Activated CD8-positive, alpha-beta memory T cell treated with anti-CD3 and anti-CD28 coated beads for 36 hours (primary cell): ENCODE measurements around the gene PPP1R37. TPM values are rescaled to one million over a fixed set of nuclear protein-coding genes. Genes with fewer than 3 reads are reported as not detected.

Experiments used
- CTCF ChIA-PET: fragments of 350-600 bp; sonication (Branson Sonifier 250); formaldehyde crosslinking; loops from one replicate; lab custom pipeline; 2021; ENCODE audit warnings: antibody characterized with exemption; lab: Charles Lee
- POLR2A ChIA-PET: fragments of 350-600 bp; sonication (Branson Sonifier 250); formaldehyde crosslinking; loops from one replicate; lab custom pipeline; 2021; ENCODE audit warnings: antibody characterized with exemption; lab: Charles Lee
- total RNA-seq, 2 experiments: library from RNA; stranded (reverse); gene quantifications; one replicate each; pipeline ENCODE4 v1.2.3, GENCODE V29; 2021

The PPP1R37 gene
- total RNA-seq, 2 experiments from 2014 or later = 13.8 to 14.7 TPM

DNA sequence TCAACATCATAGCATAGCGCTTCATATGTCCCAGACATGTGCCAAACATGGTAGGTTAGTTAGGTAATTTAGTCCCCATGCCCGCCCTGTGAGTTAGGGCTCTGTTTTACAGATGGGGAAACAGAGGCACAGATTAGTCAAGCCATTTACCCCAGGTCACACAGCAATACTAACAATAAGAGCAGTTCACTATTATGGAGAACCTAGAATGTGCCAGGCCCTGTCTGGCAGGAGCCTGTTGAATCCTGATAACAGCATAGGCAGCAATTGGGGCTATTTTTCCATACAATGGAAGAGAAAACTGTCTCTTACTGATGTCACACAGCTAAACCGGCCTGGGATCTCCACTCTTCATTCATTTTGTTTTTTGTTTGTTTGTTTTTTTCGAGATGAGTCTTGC, 6.5 kb upstream of the PPP1R37 start:
- POLR2A ChIA-PET = no interaction called here
- CTCF ChIA-PET = no interaction called here

DNA sequence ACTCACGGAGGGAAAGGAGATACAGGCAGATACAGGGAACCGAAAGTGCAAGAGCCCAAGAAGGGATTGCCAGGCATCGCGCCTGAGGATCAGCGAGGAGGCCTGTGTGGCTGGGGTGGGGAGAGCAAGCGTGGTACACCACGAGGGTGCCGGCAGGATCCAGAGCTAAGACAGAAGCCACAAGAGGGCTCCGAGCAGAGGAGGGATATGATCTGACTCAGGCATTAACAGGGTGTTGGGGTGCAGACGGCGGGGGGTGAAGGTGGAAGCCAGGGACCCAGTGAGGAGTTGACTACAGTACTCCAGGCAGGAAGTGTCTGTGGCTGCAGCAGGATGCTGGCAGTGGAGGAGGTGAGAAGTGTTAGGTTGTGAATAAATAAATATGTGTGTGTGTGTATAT, 5.4 kb upstream of the PPP1R37 start:
- ChIA-PET POLR2A (interaction anchor here (1.0 kb wide), 1 partner anchor 9 kb away, joined by 6 read pairs; the partner anchor contains the start of gene GEMIN7), CTCF (interaction anchor here (1.0 to 1.6 kb wide), 2 partner anchors 9 to 28 kb away, joined by 3 to 5 read pairs; partner anchors contain the start of gene GEMIN7)

DNA sequence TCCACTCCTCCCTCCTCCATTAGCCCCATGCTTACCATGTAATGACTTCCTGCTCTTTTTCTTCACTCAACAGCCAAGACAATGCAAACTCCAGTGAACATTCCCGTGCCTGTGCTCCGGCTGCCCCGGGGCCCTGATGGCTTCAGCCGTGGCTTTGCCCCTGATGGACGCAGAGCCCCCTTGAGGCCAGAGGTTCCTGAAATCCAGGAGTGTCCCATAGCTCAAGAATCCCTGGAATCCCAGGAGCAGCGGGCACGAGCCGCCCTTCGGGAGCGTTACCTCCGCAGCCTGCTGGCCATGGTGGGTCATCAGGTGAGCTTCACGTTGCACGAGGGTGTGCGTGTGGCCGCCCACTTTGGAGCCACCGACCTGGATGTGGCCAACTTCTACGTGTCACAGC, 2.9 kb upstream of the PPP1R37 start:
- ChIA-PET POLR2A (interaction anchor here (0.5 kb wide), 1 partner anchor 430 kb away, joined by 3 read pairs; no protein-coding TSS in a partner anchor), CTCF (no interaction called here)

DNA sequence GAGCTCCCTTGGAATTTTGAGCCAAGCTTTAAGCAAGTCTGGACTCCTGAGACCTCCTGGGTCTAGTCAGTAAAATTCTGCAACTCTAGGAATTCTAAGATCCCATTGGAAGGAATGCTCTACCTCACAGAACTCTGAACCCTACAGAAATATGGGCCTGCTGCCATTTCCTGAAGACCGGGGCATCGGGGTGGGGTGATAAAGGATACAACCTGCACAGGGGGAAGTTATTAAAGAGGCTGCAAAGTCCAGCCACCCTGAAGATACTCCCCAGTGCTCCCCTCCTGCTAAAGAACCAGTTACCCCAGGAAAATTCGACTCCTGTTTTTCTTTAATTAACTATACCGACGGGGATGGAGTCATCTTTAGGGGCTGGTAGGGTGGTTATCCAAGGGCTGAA, 2.4 kb upstream of the PPP1R37 start:
- ChIA-PET CTCF (interaction anchor here (2.7 kb wide), 1 partner anchor 31 kb away, joined by 7 read pairs; no protein-coding TSS in a partner anchor), POLR2A (no interaction called here)

DNA sequence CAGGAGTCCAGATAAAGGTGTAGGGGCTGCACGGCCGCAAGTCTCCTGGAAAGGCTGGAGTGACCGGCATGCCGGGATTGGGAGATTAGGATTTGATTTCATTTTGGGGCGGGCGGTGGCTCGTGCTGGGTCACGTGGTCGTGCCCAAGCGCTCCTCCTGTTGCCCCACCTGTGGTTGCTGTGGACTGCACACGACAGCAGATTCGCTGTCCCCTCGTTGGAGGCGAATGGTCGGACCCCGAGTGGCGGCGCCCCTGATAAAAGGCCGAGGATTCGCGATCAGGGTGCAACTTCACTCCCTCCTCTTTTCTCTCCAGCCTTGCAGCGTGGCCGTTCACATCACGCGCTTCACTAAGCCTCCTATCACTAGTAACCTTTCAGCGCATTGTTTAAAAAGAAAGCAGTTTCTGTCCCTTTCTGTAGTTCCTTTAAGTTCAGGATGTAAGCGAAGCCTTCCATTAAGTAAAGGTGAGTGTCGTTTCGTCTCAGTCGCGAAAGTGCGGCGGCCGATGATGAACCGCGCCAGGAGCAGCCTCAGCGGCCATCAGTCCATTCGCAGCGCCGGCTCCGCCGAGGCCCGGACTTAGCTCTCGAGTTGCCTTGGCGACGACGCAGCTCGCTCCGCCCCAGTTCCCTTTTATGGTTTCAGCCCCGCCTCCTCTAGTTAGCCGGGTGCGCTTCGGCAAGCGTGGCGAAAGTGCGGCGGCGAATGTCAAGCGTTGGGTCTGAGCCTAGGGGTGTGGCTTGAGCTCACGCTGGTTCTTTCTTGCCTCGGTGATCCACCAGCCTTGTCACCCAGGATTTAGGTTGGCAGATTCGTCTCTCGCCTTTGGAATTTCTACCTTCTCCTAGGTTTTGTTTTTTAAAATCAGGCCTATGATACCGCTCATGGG, 1.7 kb upstream of the PPP1R37 start:
- CTCF ChIA-PET = interaction anchor here (1.1 to 2.7 kb wide), 4 partner anchors 12 to 58 kb away, joined by 3 to 11 read pairs (median 6); partner anchors contain the start of gene GEMIN7
- POLR2A ChIA-PET = interaction anchor here (0.6 to 2.2 kb wide), 7 partner anchors 11 to 324 kb away, joined by 3 to 12 read pairs (median 6); partner anchors contain the start of genes BLOC1S3, CLASRP and TRAPPC6A

DNA sequence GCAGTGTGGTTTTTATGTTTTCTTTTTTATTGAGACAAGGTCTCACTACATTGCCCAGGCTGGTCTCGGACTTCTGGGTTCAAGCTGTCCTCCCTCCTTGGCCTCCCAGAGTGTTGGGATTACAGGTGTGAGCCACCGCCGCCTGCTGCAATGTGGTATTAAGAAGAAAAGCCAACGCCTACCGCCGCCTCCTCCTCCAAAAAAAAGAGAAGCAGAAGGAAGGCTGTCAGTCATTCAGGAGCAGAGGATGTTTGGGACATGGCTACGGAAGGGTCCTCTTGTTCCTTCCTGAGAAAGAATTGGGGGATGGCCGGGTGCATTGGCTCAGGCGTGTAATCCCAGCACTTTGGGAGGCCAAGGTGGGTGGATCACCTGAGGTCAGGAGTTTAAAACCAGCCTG, 1.2 kb downstream of the PPP1R37 start:
- CTCF ChIA-PET = no interaction called here
- POLR2A ChIA-PET = no interaction called here

DNA sequence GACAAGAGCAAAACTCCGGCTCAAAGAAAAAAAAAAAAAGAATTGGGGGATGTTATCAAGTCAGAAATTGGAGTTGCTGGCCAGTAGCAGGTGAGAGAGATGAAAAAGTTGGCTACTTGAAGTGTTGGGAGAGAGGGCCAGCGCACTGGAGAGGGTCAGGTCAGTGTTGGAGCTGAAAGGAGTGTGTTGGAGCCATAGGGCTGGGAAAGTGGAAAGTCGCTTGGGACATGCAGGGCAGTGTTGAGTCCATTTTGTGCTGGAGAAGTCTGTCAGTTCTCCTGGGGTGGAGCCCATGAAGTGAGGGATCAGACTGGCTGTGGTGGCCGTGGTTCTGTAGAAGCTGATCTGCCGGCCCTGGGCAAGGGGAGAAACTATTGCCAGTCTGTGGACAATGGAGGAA, 1.7 kb downstream of the PPP1R37 start:
- CTCF ChIA-PET = no interaction called here
- POLR2A ChIA-PET = no interaction called here

DNA sequence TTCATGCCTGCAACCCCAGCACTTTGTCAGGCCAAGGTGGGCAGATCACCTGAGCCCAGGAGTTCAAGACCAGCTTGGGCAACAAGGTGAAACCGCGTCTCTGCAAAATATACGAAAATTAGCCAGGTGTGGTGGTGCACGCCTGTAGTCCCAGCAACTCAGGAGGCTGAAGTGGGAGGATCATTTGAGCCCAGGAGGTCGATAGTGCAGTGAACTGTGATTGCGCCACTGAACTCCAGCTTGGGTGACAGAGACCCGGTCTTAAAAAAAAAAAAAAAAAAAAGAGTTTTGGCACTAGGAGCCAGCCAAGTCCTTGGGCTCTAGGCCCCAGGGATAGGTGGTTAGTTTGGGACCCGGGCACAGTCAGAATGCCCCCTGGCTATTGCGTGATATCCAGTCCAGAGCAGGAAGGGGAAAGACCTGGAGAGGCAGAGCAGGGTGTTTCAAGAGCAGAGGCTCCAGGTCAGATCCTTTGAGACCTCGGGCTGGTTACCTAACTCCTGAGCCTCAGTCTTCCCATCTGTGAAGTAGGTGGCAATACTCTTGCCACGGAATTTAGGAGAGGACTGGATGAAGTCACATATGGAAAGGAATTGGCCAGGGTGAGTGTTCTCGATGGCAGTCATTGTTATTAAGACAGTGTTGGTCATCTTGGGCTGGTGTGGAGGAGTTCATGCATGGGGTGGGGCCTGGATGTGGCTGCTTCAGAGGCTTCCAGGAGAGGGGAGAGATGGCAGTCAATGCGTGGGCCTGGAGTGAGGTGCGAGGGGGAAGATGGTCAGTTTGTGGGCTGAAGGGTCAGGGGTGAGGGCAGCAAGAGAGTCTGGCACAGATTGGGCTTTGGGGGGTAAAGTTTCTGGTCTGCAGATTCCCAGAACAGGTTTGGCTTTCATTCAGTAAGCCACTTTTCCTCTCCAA, 2.8 kb downstream of the PPP1R37 start:
- POLR2A ChIA-PET = interaction anchor here (0.5 kb wide), 1 partner anchor 17 kb away, joined by 3 read pairs; no protein-coding TSS in a partner anchor
- CTCF ChIA-PET = no interaction called here

DNA sequence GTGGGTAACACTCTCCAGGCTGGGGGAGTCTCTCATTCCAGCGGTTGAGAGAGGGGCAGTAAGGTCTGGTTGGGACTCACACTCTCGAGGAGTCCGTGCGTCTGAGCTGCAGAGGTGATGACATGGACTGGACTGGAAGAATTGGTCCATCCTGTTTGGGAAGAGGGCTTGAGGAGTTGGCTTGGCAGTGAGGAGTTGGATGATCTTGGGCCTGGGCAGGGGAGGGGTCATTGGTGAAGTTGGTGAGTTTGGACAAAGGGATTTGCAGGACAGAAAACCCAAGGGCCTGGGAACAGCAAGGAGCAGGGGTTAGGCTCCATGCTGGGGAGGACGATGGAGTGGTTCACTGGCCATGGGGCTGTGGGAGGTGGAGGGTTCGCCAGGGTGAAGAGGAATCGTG, 3.7 kb downstream of the PPP1R37 start:
- CTCF ChIA-PET = no interaction called here

DNA sequence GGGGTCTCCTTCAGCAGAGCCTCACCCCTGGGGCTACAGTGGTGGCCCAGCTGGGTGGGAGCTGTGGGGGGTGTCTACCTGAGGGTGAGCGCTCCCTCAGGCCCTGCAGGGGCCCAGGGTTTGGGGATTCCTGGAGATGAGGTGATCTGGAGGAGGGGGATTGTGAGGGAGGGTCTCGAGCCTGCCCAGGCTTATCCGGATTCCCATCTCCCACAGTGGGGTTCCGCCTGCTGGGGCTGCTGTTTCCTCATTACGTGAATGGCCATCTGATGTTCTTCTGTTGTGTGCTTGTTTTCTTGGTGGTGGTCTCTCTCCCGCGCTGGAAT, 4.4 kb downstream of the PPP1R37 start:
- CTCF ChIA-PET = no interaction called here

More for the DNA sequence above, 3.7 kb downstream of the PPP1R37 start:
- POLR2A ChIA-PET = no interaction called here

DNA sequence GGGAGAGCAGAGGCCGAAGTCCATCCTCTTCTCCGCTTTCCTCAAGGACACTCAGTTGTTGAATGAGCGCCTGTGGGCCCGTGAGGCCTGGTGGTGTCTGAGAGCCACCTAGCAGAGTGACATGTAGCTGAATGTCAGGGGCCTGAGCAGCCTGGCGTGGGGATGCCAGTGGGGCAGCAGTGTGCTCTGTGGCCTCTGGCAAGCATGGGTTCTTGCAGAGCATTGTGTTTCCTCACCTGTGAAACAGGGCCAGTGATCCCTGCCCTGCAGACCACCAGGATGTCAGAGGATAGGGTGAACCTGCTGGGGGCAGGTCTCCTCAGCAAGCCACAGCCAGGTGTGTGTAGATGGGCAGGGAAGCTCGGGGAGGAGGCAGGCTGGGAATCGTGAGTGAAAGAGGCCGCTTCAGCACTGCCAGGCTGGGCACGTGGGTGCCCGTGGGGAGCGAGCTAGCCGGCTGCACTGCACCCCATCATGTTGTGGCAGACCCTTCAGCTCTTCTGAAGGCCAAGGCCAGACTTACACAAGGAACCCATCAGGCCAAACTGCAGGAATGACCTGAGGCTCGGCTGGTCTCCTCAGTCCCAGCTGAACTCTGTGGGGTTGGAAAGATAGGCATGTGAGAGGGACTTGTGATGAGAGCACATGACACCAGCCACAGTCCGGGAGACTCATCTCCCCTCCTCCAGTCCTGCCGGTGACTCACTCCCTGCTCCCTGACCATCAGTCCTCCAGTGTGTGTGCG, 5.0 kb downstream of the PPP1R37 start:
- ChIA-PET CTCF (no interaction called here), POLR2A (no interaction called here)

More for the DNA sequence above, 4.4 kb downstream of the PPP1R37 start:
- POLR2A ChIA-PET = no interaction called here

DNA sequence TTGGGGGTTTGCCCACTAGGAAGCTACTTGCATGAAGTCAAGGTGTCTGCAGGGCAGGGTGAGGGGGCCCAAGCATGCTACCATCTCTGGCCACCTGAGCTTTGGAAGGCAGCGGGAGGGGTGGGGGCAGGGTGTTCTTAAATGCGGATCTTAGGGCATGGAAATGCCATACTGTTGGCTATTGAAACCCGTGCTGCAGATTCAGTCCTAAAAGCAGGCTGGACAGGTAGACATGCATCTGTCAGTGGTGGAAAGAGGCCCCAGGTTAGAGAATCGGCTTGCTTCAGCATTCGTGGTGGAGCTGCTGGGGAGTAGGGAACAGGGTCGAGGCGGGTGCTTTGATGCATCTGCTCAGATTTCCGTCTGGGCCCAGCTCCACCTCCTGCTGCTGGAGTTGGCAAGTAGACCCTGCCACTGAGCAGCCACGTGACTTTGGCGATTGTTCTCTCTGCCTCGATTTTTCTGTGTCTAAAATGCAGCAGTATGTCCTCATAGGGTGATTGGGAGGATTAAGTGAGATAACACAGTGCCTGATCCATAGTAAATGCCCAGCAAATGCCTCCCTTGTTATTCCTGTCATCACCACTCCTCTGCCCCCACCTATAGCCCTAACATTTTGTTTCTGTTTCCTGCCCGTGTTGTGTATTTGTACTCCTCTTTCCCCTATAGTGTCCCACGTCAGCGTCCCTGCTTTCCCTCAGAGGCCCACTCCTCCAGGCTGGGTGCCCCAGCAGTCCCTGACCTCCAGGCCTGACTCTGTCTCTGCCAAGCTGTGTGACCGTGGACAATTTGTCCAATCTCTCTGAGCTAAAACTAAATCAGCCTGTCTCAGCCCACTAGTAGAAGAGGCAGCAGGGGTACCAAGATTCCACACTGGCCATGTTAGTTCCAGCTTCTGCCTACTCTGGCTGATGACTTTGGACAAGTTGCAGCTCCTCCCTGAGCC, 5.8 kb downstream of the PPP1R37 start:
- ChIA-PET CTCF (no interaction called here), POLR2A (no interaction called here)

DNA sequence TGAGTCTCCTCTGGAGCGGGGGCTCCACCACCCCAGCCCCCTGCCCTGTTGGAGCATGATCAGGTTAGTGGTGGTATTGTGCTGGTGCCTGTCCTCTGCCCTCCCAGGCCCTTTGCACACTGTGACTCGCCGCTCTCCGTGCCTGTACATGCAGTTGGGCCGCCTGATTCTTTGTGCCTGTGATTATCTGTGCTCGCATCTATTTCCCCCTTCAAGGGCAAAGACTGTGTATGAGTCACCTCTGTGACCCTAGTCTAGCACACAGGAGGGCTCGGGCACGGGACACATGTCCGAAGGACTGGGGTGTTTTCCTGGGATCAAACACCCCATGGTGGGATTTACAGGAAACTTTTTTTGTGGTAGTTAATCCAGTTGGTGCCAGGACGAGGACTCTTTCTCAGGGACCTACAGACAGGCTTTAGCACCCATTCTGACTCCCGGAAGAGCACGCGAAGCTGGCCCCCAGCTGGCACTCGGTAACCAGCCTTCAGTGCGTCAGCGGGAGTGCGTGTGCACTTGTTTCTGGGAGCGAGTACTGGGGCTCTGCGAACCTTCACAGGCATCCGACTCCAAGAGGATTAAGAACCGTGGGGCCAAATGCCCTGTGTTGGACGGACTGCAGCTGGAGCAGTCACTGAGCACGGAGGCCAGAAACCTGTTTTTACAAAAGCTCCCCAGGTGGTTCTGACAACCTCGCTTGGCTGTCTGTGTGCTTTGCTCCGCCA, 6.7 kb downstream of the PPP1R37 start:
- CTCF ChIA-PET = no interaction called here
- POLR2A ChIA-PET = no interaction called here

DNA sequence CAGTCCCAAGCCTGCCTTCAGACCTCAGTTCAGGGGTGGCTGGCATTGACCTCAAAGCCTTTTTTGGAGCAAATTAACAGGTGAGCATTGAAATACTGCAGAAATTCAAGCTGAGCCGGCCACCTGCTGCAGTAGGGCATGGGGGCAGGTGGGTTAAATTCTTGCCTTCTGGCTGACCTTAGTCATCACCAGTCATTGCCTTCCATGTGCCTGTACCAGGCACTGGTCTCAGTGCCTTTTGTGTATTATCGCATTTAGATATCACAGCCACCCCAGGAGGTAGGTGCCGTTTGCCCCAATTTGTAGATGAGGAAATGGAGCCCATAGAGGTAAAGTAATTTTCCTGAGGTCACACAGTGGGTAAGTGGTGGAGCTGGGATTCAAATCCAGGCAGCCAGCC, 7.2 kb downstream of the PPP1R37 start:
- ChIA-PET POLR2A (no interaction called here), CTCF (interaction anchor here (1.0 kb wide), 1 partner anchor 25 kb away, joined by 3 read pairs; no protein-coding TSS in a partner anchor)

DNA sequence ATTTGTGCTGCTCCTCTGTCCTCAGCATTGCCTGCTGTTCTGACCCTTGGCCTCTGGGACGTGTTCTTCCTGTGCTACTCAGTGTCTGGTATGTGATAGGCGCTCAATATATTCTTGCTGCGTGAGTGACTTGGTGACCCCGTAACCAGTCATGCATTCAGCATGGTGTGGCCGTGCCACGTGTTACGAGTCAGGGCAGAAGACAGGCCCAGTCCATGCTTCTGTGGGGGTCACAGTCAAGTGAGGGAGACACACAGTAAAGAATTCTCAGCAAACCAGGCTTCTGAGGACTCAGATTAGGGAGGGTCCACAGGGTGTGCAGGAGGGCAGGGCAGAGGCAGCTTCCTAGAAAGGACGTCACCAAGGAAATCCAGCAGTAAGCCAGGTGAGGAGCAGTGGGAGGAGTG, 7.9 kb downstream of the PPP1R37 start:
- ChIA-PET POLR2A (interaction anchor here (0.6 kb wide), 1 partner anchor 476 kb away, joined by 10 read pairs; no protein-coding TSS in a partner anchor), CTCF (interaction anchor here (1.0 kb wide), 1 partner anchor 26 kb away, joined by 3 read pairs; no protein-coding TSS in a partner anchor)

DNA sequence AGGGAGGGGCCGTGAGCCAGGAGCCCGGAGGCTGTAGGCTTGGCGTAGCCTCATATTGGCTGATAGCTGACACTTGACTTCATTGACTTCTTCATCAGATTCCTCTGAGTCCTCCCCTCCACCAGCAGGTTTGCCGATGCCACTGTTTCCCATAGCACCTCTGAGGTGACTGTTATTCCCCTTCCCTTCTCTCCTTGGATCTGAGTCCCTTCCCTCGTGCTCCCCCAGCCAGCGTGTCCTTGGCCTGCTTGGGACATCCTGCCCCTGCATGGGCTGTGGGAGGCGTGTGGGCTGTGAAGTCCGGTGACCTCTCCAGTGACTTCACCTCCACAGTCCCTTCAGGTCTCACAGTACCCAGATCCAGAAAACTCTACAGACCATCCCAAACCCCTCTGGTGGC, 8.8 kb downstream of the PPP1R37 start:
- POLR2A ChIA-PET = no interaction called here
- CTCF ChIA-PET = interaction anchor here (0.6 kb wide), 1 partner anchor 262 kb away, joined by 3 read pairs; no protein-coding TSS in a partner anchor

DNA sequence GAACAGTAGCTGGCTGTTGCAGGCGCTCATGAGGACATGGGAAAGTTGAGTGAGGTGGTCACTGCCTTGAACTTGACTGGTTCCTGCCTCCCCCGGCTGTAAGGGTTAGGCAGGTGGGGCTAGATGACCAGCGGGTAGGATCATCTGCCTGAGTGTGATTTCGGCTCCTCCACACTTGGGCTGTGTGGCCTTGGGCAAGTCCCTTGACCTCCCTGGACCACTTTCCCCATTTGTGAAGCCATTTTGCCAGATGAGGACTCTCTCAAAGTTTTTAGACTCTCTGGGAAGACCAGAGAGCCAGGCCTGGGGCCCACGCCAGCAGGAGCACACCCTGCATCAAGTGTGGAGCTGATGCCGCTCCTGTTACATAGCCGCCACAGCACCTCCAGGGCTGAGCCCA, 9.5 kb downstream of the PPP1R37 start:
- ChIA-PET POLR2A (interaction anchor here (1.6 kb wide), 1 partner anchor 10 kb away, joined by 9 read pairs; the partner anchor contains the start of gene PPP1R37), CTCF (interaction anchor here (1.0 kb wide), 1 partner anchor 10 kb away, joined by 4 read pairs; no protein-coding TSS in a partner anchor)
